Ovary (tissue), 3 donors: ENCODE measurements around the gene ROGDI.

Source experiments
- CTCF ChIP-seq, 3 donors: fragments of 450-650 bp in 2 of 3; fragments of 200-600 bp in 1 of 3; IDR thresholded peaks; one replicate each; pipeline versions ENCODE4 v1.5.1 to v1.8.0; 2016 to 2022; ENCODE audit warnings: antibody characterized with exemption in 3 of 3, mild to moderate bottlenecking in 1 of 3
- EP300 ChIP-seq: sonication (generic); formaldehyde crosslinking; IDR thresholded peaks from one replicate; pipeline ENCODE4 v1.6.1; 2017; ENCODE audit warnings: antibody characterized with exemption
- donor health status: DM: no; HTN: no; CAD: no.

DNA sequence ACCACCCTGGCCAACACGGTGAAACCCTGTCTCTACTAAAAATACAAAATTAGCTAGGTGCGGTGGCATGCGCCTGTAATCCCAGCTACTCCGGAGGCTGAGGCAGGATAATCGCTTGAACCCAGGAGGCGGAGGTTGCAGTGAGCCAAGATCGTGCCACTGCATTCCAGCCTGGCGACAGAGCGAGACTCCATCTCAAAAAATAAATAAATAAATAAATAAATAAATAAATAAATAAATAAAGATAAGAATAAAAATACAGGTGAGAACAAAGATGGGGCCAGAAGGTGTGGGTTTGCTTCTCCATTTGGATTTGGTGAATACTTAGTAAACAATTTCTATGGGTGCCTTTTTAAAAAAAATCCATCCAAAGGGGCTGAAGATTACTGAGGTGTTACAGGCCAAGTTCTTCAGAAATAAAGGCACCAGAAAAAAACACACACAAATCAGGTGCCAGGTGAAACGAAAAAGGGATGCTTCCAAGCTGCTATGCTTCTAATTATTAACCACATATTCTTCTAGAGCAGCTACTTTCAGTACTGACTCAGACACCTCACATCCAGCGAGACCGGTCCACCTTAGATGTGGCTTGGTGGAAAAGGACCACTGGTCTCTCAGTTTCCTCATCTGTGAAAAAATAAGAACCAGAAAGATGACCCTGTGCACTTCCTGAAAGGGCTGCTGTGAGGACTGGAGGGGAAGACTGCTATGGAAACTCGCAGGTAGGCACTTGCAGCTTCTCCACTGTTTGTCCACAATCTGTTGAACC lies 35.5 kb upstream of the ROGDI start:
- TF ChIP-seq CTCF (IDR thresholded peaks at IDR 0.05): no peak
- no peak for TF ChIP-seq EP300
